GM12878 (cell line): Measurements from ENCODE around the gene JMY. TPM values are rescaled to one million over a fixed set of nuclear protein-coding genes. Genes with fewer than 3 reads are reported as not detected.

ENCODE experiments used
- ATAC-seq: fragments of 200-7000 bp; cut with Tn5 transposase; 3 replicates; pipeline ENCODE4 v1.9.1; 2020; ENCODE audit warnings: mild to moderate bottlenecking, moderate library complexity
- BruUV-seq: library from RNA; stranded (reverse); fragments of 400-500 nt; replicated peaks from 2 replicates; lab custom pipeline; 2021; lab: Mats Ljungman, UMichigan
- CTCF ChIA-PET: fragments of 300-600 bp; sonication (Branson Sonifier 250); formaldehyde crosslinking; extraction: SDS; loops from one replicate; lab custom pipeline; 2021; ENCODE audit warnings: inconsistent platforms; lab: Yijun Ruan, JAX
- POLR2A ChIA-PET: fragments of 350-600 bp; formaldehyde crosslinking; extraction: SDS; loops from one replicate; lab custom pipeline; 2021; ENCODE audit warnings: inconsistent platforms; lab: Charles Lee
- RAD21 ChIA-PET: fragments of 300-600 bp; sonication (Branson Sonifier 250); formaldehyde crosslinking; loops from one replicate; lab custom pipeline; 2023; ENCODE audit warnings: antibody characterized with exemption; ENCODE audit not compliant: unreplicated experiment; lab: Charles Lee
- SMC1A ChIA-PET: fragments of 300-600 bp; sonication (Branson Sonifier 250); formaldehyde crosslinking; loops from one replicate; lab custom pipeline; 2023; ENCODE audit not compliant: unreplicated experiment, uncharacterized antibody; lab: Charles Lee
- DNase-seq: peaks from one replicate; pipeline ENCODE4 v3.0.0-alpha.2; 2011; ENCODE audit warnings: low read depth, low spot score
- FAIRE-seq: peaks from 3 replicates; lab custom pipeline; 2011; peaks lifted over from hg19 to GRCh38; lab: Jason Lieb, UNC
- H2AFZ ChIP-seq: 2 replicates; pipeline ENCODE4 v1.6.0; 2011; ENCODE audit warnings: low read depth, low read length, control low read depth; ENCODE audit not compliant: control insufficient read depth
- H3K27ac ChIP-seq: 2 replicates; pipeline ENCODE4 v1.5.1; 2011; ENCODE audit warnings: control low read depth; ENCODE audit not compliant: control insufficient read depth, insufficient read depth
- H3K27me3 ChIP-seq, 2 experiments: replicated peaks in 1 of 2; 2 replicates each; pipeline versions ENCODE4 v1.6.0 to v1.6.1; 2011; ENCODE audit warnings: low read length in 1 of 2; ENCODE audit not compliant: control insufficient read depth in 2 of 2, insufficient read depth in 2 of 2
- H3K36me3 ChIP-seq, 2 experiments: 2 replicates each; pipeline ENCODE4 v1.5.1; 2011; ENCODE audit warnings: low read length in 1 of 2; ENCODE audit not compliant: control insufficient read depth in 2 of 2, insufficient read depth in 2 of 2
- H3K4me1 ChIP-seq: 2 replicates; pipeline ENCODE4 v1.6.1; 2011; ENCODE audit warnings: mild to moderate bottlenecking, low read length, moderate library complexity, mixed read lengths; ENCODE audit not compliant: control insufficient read depth, insufficient read depth
- H3K4me2 ChIP-seq: 2 replicates; pipeline ENCODE4 v1.6.0; 2011; ENCODE audit warnings: control low read depth; ENCODE audit not compliant: control insufficient read depth, insufficient read depth
- H3K4me3 ChIP-seq: fragments of 200-600 bp; sonication (generic); 2 replicates; pipeline ENCODE4 v1.5.1; 2016
- H3K79me2 ChIP-seq: 2 replicates; pipeline ENCODE4 v1.6.0; 2011; ENCODE audit warnings: low read length; ENCODE audit not compliant: control insufficient read depth, insufficient read depth
- H3K9ac ChIP-seq: 2 replicates; pipeline ENCODE4 v1.8.0; 2011; ENCODE audit warnings: low read length, control low read depth, mixed read lengths; ENCODE audit not compliant: control insufficient read depth, insufficient read depth
- H3K9me3 ChIP-seq: replicated peaks from 3 replicates; pipeline ENCODE4 v1.5.1; 2011; ENCODE audit warnings: mild to moderate bottlenecking, low read length; ENCODE audit not compliant: control insufficient read depth, insufficient read depth
- H4K20me1 ChIP-seq: 2 replicates; pipeline ENCODE4 v1.6.0; 2011; ENCODE audit not compliant: control insufficient read depth, insufficient read depth
- BMI1 ChIP-seq: fragments of 450-650 bp; IDR thresholded peaks from 2 replicates; pipeline ENCODE4 v1.6.1; 2016; ENCODE audit warnings: mild to moderate bottlenecking, moderate library complexity, borderline replicate concordance
- BRCA1 ChIP-seq: IDR thresholded peaks from 2 replicates; pipeline ENCODE4 v1.6.1; 2011; ENCODE audit warnings: low read depth, low read length, improper control_type of control experiment
- CBFB ChIP-seq: IDR thresholded peaks from 2 replicates; pipeline ENCODE4 v1.6.1; 2016; ENCODE audit warnings: antibody characterized with exemption, low read depth
- ESRRA ChIP-seq: IDR thresholded peaks from 2 replicates; pipeline ENCODE4 v1.6.1; 2012; ENCODE audit warnings: mild to moderate bottlenecking, low read length, improper control_type of control experiment
- KDM1A ChIP-seq: fragments of 200-600 bp; sonication (generic); IDR thresholded peaks from 2 replicates; pipeline ENCODE4 v1.6.1; 2016; ENCODE audit warnings: borderline replicate concordance
- NFYB ChIP-seq: IDR thresholded peaks from 2 replicates; pipeline ENCODE4 v1.6.1; 2011; ENCODE audit warnings: low read depth, mild to moderate bottlenecking, low read length, improper control_type of control experiment, moderate library complexity; ENCODE audit not compliant: insufficient read depth
- TBL1XR1 ChIP-seq: IDR thresholded peaks from 2 replicates; pipeline ENCODE4 v1.6.1; 2012; ENCODE audit warnings: low read depth, low read length, improper control_type of control experiment
- WRNIP1 ChIP-seq: IDR thresholded peaks from 2 replicates; pipeline ENCODE4 v1.6.1; 2011; ENCODE audit warnings: low read depth, low read length, improper control_type of control experiment, borderline replicate concordance
- ZNF207 ChIP-seq: fragments of 450-650 bp; IDR thresholded peaks from 2 replicates; pipeline ENCODE4 v1.6.1; 2014; ENCODE audit warnings: antibody characterized with exemption, mild to moderate bottlenecking, borderline replicate concordance
- ZSCAN29 ChIP-seq: fragments of 450-650 bp; IDR thresholded peaks from 2 replicates; pipeline ENCODE4 v1.6.1; 2017; ENCODE audit warnings: mild to moderate bottlenecking, moderate library complexity
- WGBS: methylation state at CpG from one replicate; pipeline ENCODE4 v1.1.6; 2016; ENCODE audit warnings: low lambda C conversion rate; ENCODE audit not compliant: insufficient replicate concordance, insufficient coverage; ENCODE audit errors: missing lambda C conversion rate; 5-methylcytosine and 5-hydroxymethylcytosine counted together
- in situ Hi-C: fragments of 300-500 bp; cut with MboI; formaldehyde crosslinking; loops from 9 replicates; pipeline ENCODE4 v1.14.3; 2018; ENCODE audit warnings: mixed read lengths
- intact Hi-C: fragments of 100-400 bp; cut with micrococcal nuclease; formaldehyde crosslinking; loops from one replicate; pipeline ENCODE4 v1.14.2; 2022; ENCODE audit not compliant: unreplicated experiment
- polyA plus RNA-seq, 11 experiments: library from polyadenylated mRNA; depleted of rRNA in 4 of 11; unstranded in 6 of 11; stranded (reverse) in 5 of 11; fragments of >200 nt; fragmentation: Nextera tagmentation in 4 of 11; fragmentation: Illumina TruSeq in 1 of 11; extraction: Ambion mirVana in 4 of 11; extraction: Trizol in 1 of 11; gene quantifications; 1 replicate in 1 of 11; 2 replicates in 10 of 11; pipeline versions ENCODE4 v1.2.1 to v1.2.3, GENCODE V29; 2011 to 2016; ENCODE audit warnings: inconsistent platforms in 2 of 11, missing spikeins in 2 of 11, low read depth in 1 of 11
- total RNA-seq, 4 experiments: library from RNA; depleted of rRNA in 3 of 4; stranded (reverse); fragments of >200 nt in 3 of 4; fragmentation: Illumina TruSeq in 1 of 4; extraction: Trizol in 1 of 4; gene quantifications; 2 replicates each; pipeline versions ENCODE4 v1.2.1 to v1.2.3, GENCODE V29; 2013 to 2021
- TF ChIP-seq, protein P1 (sequence below): fragments of 450-650 bp; IDR thresholded peaks from 2 replicates; pipeline ENCODE4 v1.6.1; 2017; ENCODE audit warnings: antibody characterized with exemption, mild to moderate bottlenecking, moderate library complexity
- TF ChIP-seq, protein P2 (sequence below): IDR thresholded peaks from 2 replicates; pipeline ENCODE4 v1.6.1; 2011; ENCODE audit warnings: low read depth, mild to moderate bottlenecking, low read length, moderate library complexity, borderline replicate concordance; ENCODE audit errors: extremely low read depth
- TF ChIP-seq, protein P3 (sequence below): fragments of 450-650 bp; IDR thresholded peaks from 2 replicates; pipeline ENCODE4 v1.6.1; 2017; ENCODE audit warnings: borderline replicate concordance
- TF ChIP-seq, protein P4 (sequence below): IDR thresholded peaks from 2 replicates; pipeline ENCODE4 v1.6.1; 2012; ENCODE audit warnings: improper control_type of control experiment, low read depth, low read length; ENCODE audit not compliant: insufficient replicate concordance

Gene JMY
- total and polyA plus RNA-seq, 10 of the 15 experiments (the other 5 are each of a cell fraction or from before 2014, with no cell fraction given), result 0.63 to 4.8 (median 2.4) TPM

DNA sequence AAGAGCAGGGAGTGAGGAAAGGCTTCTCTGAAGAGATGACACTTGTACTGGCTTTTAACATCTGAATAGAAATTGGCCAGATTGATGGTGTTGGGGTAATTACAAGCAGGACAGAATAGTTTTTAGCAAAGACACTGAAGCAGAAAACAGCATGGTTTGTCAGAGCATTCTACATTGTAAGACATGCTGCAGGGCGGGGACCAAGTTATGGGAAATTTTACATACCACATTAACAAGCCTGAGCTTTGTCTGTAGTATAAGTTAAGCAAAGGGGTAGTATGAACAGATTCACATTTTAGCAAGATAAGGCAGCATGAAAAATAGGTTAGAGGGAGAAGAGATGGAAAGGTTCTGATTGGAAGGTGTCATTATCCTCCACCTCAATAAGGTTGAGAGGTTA lies 66.5 kb downstream of the JMY start:
- ATAC-seq, result no peak
- no peak for DNase-seq
- no peaks in the 10 kb centered on the region for H3K27me3 ChIP-seq
- H3K27ac ChIP-seq, result no peak overlapping the region
- 100% methylated on average over 1 of the region's 1 CpG for WGBS
- intact Hi-C loops (no loop called here), in situ Hi-C loops (no loop called here)
- H3K4me3 ChIP-seq, result no peak overlapping the region
- ChIA-PET SMC1A (interaction anchor here (1.4 kb wide), 1 partner anchor 18 kb away, joined by 5 read pairs; no protein-coding TSS in a partner anchor), RAD21 (no interaction called here), CTCF (interaction anchor here (0.6 kb wide), 1 partner anchor 337 kb away, joined by 3 read pairs; no protein-coding TSS in a partner anchor), POLR2A (no interaction called here)
- no TSS peak for BruUV-seq
- no peaks in the 10 kb centered on the region for H4K20me1 ChIP-seq
- no peaks in the 10 kb centered on the region for H3K4me1 ChIP-seq
- H3K36me3 ChIP-seq, result peaks cover 0 to 2% of the 10 kb centered on the region in 2 experiments; a peak in 2 of 4 replicates
- no peak for FAIRE-seq
- no peak overlapping the region for H3K4me2 ChIP-seq
- no peak overlapping the region for H2AFZ ChIP-seq
- no peaks in the 10 kb centered on the region for H3K79me2 ChIP-seq
- H3K9me3 ChIP-seq, result no peaks in the 10 kb centered on the region
- no peak overlapping the region for H3K9ac ChIP-seq
- TF ChIP-seq ZNF207 (no peak), ZSCAN29 (no peak), TBL1XR1 (no peak), CBFB (no peak), KDM1A (no peak), WRNIP1 (no peak), BRCA1 (no peak), ESRRA (no peak), NFYB (no peak), BMI1 (no peak)
- TF ChIP-seq, protein P1, sequence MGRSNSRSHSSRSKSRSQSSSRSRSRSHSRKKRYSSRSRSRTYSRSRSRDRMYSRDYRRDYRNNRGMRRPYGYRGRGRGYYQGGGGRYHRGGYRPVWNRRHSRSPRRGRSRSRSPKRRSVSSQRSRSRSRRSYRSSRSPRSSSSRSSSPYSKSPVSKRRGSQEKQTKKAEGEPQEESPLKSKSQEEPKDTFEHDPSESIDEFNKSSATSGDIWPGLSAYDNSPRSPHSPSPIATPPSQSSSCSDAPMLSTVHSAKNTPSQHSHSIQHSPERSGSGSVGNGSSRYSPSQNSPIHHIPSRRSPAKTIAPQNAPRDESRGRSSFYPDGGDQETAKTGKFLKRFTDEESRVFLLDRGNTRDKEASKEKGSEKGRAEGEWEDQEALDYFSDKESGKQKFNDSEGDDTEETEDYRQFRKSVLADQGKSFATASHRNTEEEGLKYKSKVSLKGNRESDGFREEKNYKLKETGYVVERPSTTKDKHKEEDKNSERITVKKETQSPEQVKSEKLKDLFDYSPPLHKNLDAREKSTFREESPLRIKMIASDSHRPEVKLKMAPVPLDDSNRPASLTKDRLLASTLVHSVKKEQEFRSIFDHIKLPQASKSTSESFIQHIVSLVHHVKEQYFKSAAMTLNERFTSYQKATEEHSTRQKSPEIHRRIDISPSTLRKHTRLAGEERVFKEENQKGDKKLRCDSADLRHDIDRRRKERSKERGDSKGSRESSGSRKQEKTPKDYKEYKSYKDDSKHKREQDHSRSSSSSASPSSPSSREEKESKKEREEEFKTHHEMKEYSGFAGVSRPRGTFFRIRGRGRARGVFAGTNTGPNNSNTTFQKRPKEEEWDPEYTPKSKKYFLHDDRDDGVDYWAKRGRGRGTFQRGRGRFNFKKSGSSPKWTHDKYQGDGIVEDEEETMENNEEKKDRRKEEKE, result no peak
- TF ChIP-seq, protein P2, sequence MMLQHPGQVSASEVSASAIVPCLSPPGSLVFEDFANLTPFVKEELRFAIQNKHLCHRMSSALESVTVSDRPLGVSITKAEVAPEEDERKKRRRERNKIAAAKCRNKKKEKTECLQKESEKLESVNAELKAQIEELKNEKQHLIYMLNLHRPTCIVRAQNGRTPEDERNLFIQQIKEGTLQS, result no peak
- TF ChIP-seq, protein P3, sequence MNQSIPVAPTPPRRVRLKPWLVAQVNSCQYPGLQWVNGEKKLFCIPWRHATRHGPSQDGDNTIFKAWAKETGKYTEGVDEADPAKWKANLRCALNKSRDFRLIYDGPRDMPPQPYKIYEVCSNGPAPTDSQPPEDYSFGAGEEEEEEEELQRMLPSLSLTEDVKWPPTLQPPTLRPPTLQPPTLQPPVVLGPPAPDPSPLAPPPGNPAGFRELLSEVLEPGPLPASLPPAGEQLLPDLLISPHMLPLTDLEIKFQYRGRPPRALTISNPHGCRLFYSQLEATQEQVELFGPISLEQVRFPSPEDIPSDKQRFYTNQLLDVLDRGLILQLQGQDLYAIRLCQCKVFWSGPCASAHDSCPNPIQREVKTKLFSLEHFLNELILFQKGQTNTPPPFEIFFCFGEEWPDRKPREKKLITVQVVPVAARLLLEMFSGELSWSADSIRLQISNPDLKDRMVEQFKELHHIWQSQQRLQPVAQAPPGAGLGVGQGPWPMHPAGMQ, result no peak
- TF ChIP-seq, protein P4, sequence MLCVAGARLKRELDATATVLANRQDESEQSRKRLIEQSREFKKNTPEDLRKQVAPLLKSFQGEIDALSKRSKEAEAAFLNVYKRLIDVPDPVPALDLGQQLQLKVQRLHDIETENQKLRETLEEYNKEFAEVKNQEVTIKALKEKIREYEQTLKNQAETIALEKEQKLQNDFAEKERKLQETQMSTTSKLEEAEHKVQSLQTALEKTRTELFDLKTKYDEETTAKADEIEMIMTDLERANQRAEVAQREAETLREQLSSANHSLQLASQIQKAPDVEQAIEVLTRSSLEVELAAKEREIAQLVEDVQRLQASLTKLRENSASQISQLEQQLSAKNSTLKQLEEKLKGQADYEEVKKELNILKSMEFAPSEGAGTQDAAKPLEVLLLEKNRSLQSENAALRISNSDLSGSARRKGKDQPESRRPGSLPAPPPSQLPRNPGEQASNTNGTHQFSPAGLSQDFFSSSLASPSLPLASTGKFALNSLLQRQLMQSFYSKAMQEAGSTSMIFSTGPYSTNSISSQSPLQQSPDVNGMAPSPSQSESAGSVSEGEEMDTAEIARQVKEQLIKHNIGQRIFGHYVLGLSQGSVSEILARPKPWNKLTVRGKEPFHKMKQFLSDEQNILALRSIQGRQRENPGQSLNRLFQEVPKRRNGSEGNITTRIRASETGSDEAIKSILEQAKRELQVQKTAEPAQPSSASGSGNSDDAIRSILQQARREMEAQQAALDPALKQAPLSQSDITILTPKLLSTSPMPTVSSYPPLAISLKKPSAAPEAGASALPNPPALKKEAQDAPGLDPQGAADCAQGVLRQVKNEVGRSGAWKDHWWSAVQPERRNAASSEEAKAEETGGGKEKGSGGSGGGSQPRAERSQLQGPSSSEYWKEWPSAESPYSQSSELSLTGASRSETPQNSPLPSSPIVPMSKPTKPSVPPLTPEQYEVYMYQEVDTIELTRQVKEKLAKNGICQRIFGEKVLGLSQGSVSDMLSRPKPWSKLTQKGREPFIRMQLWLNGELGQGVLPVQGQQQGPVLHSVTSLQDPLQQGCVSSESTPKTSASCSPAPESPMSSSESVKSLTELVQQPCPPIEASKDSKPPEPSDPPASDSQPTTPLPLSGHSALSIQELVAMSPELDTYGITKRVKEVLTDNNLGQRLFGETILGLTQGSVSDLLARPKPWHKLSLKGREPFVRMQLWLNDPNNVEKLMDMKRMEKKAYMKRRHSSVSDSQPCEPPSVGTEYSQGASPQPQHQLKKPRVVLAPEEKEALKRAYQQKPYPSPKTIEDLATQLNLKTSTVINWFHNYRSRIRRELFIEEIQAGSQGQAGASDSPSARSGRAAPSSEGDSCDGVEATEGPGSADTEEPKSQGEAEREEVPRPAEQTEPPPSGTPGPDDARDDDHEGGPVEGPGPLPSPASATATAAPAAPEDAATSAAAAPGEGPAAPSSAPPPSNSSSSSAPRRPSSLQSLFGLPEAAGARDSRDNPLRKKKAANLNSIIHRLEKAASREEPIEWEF, result no peak
